ENCODE data around the gene GATAD2B. TPM values are rescaled to one million over a fixed set of nuclear protein-coding genes. Genes with fewer than 3 reads are reported as not detected.

GATAD2B gene
- total RNA-seq, 1 donor from 2014 or later, result 12.2 TPM

DNA sequence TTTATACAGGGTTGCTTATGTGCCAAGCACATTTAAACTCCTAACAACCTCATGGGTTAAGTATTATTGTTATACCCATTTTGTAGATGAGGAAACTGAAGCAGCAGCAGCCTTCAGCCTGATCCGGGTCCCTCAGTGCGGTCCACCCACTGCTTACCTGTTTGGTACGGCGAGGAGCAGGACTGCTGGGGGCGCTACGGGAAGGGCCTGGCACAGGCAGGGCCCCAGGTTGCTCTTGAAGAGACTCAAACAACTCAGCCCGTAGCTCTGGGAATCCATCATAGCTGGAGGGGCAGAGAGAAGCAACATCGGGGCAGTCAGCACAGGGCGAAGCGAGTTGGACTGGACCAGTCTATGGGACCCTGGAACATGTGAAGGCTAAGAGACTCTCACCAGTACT is 14.6 kb upstream of the GATAD2B start:
- no peak for DNase-seq (ENCODE audit: low read depth)
- Histone ChIP-seq H3K36me3 (ENCODE audit: control insufficient read depth, insufficient read depth, low read length) (peaks cover 6% of the 10 kb centered on the region), H3K4me3 (ENCODE audit: low read depth, low read length) (no peak overlapping the region), H3K27me3 (ENCODE audit: control insufficient read depth, insufficient read depth, low read length) (no peaks in the 10 kb centered on the region)
- TF ChIP-seq, protein P1, sequence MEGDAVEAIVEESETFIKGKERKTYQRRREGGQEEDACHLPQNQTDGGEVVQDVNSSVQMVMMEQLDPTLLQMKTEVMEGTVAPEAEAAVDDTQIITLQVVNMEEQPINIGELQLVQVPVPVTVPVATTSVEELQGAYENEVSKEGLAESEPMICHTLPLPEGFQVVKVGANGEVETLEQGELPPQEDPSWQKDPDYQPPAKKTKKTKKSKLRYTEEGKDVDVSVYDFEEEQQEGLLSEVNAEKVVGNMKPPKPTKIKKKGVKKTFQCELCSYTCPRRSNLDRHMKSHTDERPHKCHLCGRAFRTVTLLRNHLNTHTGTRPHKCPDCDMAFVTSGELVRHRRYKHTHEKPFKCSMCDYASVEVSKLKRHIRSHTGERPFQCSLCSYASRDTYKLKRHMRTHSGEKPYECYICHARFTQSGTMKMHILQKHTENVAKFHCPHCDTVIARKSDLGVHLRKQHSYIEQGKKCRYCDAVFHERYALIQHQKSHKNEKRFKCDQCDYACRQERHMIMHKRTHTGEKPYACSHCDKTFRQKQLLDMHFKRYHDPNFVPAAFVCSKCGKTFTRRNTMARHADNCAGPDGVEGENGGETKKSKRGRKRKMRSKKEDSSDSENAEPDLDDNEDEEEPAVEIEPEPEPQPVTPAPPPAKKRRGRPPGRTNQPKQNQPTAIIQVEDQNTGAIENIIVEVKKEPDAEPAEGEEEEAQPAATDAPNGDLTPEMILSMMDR (IDR thresholded peaks at IDR 0.05; ENCODE audit: insufficient read depth, low read length, poor library complexity, severe bottlenecking), result no peak

DNA sequence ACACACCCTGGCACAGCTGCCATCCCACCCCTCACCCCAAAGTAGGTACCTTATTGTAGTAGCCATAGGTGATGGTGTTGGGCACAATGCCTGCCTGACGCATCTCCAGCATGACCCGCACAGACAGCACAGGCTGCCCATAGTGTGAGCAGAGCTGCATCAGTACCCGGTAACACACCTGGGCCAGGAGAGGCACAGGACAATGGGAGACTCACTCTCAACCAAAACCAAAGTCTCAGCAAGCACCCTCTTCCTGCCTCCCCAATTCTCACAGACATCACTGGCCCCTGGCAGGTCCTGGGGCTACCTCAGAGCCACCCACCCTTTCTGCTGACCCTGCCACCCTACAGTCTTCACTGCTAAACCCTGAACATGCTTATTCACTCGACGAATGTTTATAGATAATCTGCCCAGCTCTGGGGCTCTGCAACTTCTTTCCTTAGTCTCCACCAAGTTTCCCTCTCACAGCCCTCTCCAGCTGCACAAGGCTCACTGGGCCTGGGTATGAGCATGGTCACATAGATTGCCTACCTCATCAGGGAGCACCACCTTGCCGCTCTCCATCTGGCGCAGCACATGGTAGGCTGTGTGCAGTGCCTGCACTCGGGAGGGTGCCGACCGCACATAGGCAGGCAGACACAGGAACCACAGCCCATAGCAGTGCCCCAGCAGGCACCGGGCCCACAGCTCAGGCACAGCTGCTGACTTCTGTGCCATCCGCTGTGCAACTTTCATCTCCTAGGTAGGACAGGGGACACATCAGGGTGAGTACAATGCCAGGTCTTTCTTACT is 13.4 kb upstream of the GATAD2B start:
- H3K4me3 ChIP-seq (ENCODE audit: low read depth, low read length), result no peak overlapping the region
- H3K36me3 ChIP-seq (ENCODE audit: control insufficient read depth, insufficient read depth, low read length), result peaks cover 6% of the 10 kb centered on the region
- TF ChIP-seq, protein P1 (IDR thresholded peaks at IDR 0.05; ENCODE audit: insufficient read depth, low read length, poor library complexity, severe bottlenecking), result no peak
- H3K27me3 ChIP-seq (ENCODE audit: control insufficient read depth, insufficient read depth, low read length), result no peaks in the 10 kb centered on the region
- no peak for DNase-seq (ENCODE audit: low read depth)

DNA sequence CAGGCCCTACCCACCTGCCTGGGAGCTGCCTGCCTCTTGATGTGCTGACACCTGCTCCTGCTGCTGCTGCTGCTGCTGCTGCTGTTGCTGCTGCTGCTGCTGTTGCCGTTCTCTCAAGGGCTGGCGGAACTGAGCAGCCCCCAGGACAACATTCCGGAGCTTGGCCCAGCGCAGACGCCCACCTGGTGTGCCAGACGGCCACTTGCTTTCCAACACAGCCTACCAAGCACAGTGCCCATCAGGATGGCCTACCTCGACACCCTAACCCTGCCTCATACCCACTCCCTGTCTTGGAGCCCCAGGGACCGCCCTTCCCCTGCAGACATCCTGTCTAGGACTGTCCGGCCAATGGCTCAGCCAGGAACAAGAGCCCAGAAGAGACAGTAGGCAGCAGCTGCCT is 12.0 kb upstream of the GATAD2B start:
- H3K4me3 ChIP-seq (ENCODE audit: low read depth, low read length), result no peak overlapping the region
- DNase-seq (ENCODE audit: low read depth), result no peak
- no peaks in the 10 kb centered on the region for H3K27me3 ChIP-seq (ENCODE audit: control insufficient read depth, insufficient read depth, low read length)
- H3K36me3 ChIP-seq (ENCODE audit: control insufficient read depth, insufficient read depth, low read length), result peaks cover 6% of the 10 kb centered on the region
- TF ChIP-seq, protein P1 (IDR thresholded peaks at IDR 0.05; ENCODE audit: insufficient read depth, low read length, poor library complexity, severe bottlenecking), result no peak

DNA sequence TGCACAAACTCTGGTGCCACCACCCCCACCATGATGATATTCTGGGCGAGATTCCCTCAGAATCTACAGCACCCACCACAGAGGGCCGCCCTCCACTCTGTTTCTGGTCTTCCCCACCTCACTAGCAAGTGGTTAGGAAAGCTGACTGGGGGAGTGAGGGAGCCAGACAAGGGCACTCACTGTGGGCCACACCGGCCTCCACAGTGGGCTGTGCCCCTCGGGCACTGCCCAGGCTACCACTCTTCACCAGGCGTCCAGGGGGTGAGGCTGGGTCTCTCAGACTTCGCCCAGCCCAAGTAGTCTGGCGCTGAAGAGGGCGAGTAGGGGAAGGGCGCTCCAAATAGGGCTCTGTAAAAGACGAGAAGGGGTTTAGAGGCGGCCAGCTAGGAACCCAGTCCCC is 11.2 kb upstream of the GATAD2B start:
- Histone ChIP-seq H3K27me3 (ENCODE audit: control insufficient read depth, insufficient read depth, low read length) (no peaks in the 10 kb centered on the region), H3K36me3 (ENCODE audit: control insufficient read depth, insufficient read depth, low read length) (peaks cover 6% of the 10 kb centered on the region), H3K4me3 (ENCODE audit: low read depth, low read length) (no peak overlapping the region)
- TF ChIP-seq, protein P1 (IDR thresholded peaks at IDR 0.05; ENCODE audit: insufficient read depth, low read length, poor library complexity, severe bottlenecking), result no peak
- DNase-seq (ENCODE audit: low read depth), result no peak

DNA sequence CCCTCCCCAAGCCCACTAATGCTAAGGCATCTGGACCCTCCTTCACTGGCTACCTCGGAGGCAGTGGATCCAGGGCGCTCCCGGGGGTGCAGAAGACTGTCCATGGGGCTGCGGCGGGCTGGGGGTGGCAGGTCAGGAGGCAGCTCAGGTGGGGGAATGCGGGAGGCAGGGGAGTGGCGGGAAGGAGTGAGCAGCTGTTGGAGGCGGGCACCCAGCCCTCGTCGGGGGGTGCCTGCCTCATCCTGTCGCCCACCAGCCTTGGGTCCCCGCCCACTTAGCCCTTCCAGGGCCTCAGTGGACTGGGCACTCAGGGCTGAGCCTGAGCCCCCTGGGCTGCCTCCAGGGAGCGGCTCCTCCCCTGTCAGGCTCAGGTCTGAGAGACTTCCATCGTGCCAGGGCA is 10.7 kb upstream of the GATAD2B start:
- TF ChIP-seq, protein P1 (IDR thresholded peaks at IDR 0.05; ENCODE audit: insufficient read depth, low read length, poor library complexity, severe bottlenecking), result no peak
- Histone ChIP-seq H3K27me3 (ENCODE audit: control insufficient read depth, insufficient read depth, low read length) (no peaks in the 10 kb centered on the region), H3K4me3 (ENCODE audit: low read depth, low read length) (no peak overlapping the region), H3K36me3 (ENCODE audit: control insufficient read depth, insufficient read depth, low read length) (peaks cover 6% of the 10 kb centered on the region)
- no peak for DNase-seq (ENCODE audit: low read depth)

Measured in kidney epithelial cell (primary cell).